Measurements from ENCODE around the gene B3GNT5. TPM values are rescaled to one million over a fixed set of nuclear protein-coding genes. Genes with fewer than 3 reads are reported as not detected.
"Not testable (repeated sequence)": the region's sequence is repeated elsewhere in the genome, so short reads cannot be mapped to it uniquely, and the experiment has no call there.

Gene B3GNT5
- total RNA-seq, 4 donors from 2014 or later, result 7.9 to 42.0 (median 19.7) TPM

- ATAC-seq (ENCODE audit: low FRiP score) (no peak), DNase-seq (ENCODE audit: low spot score) (no peak)
- no peak for TF ChIP-seq CTCF (IDR thresholded peaks at IDR 0.05)
Observed at GRCh38 chr3:183229178-183229577, 23.9 kb upstream of the B3GNT5 start.

- not testable (repeated sequence) for ATAC-seq (ENCODE audit: low FRiP score); DNase-seq (ENCODE audit: low spot score)
Observed at GRCh38 chr3:183230251-183230650, 22.8 kb upstream of the B3GNT5 start.

- ATAC-seq (ENCODE audit: low FRiP score) (no peak), DNase-seq (ENCODE audit: low spot score) (no peak)
- no peak for TF ChIP-seq CTCF (IDR thresholded peaks at IDR 0.05)
Observed at GRCh38 chr3:183230826-183231225, 22.2 kb upstream of the B3GNT5 start.

GRCh38 chr3:183233966-183234365 lies 19.1 kb upstream of the B3GNT5 start:
- no peak for DNase-seq (ENCODE audit: low spot score)
- ATAC-seq (ENCODE audit: low FRiP score), result no peak
- TF ChIP-seq CTCF (IDR thresholded peaks at IDR 0.05), result no peak

- no peak for DNase-seq (ENCODE audit: low spot score)
- no peak for ATAC-seq (ENCODE audit: low FRiP score)
- TF ChIP-seq CTCF (IDR thresholded peaks at IDR 0.05), result no peak
Observed at GRCh38 chr3:183239046-183239445, 14.0 kb upstream of the B3GNT5 start.

GRCh38 chr3:183242431-183242830 lies 10.6 kb upstream of the B3GNT5 start:
- ATAC-seq (ENCODE audit: low FRiP score) (no peak), DNase-seq (ENCODE audit: low spot score) (no peak)
- TF ChIP-seq CTCF (IDR thresholded peaks at IDR 0.05), result no peak

- ATAC-seq (ENCODE audit: low FRiP score) (no peak), DNase-seq (ENCODE audit: low spot score) (no peak)
- no peak for TF ChIP-seq CTCF (IDR thresholded peaks at IDR 0.05)
Observed at GRCh38 chr3:183244219-183244618, 8.8 kb upstream of the B3GNT5 start.

- TF ChIP-seq CTCF (IDR thresholded peaks at IDR 0.05), result no peak
- ATAC-seq (ENCODE audit: low FRiP score) (no peak), DNase-seq (ENCODE audit: low spot score) (no peak)
Observed at GRCh38 chr3:183244981-183245476, 8.0 kb upstream of the B3GNT5 start.

Data from omental fat pad (tissue), 4 donors.